ENCODE results near the gene IGF2BP2.

- TF ChIP-seq EZH2 (IDR thresholded peaks at IDR 0.05; ENCODE audit: borderline replicate concordance, low read depth, low read length, poor library complexity, severe bottlenecking), result no peak
- TF ChIP-seq, protein P1, sequence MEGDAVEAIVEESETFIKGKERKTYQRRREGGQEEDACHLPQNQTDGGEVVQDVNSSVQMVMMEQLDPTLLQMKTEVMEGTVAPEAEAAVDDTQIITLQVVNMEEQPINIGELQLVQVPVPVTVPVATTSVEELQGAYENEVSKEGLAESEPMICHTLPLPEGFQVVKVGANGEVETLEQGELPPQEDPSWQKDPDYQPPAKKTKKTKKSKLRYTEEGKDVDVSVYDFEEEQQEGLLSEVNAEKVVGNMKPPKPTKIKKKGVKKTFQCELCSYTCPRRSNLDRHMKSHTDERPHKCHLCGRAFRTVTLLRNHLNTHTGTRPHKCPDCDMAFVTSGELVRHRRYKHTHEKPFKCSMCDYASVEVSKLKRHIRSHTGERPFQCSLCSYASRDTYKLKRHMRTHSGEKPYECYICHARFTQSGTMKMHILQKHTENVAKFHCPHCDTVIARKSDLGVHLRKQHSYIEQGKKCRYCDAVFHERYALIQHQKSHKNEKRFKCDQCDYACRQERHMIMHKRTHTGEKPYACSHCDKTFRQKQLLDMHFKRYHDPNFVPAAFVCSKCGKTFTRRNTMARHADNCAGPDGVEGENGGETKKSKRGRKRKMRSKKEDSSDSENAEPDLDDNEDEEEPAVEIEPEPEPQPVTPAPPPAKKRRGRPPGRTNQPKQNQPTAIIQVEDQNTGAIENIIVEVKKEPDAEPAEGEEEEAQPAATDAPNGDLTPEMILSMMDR (conservative IDR thresholded peaks at IDR 0.05; ENCODE audit: low read depth, low read length), result no peak
These were observed 185.1 kb downstream of the IGF2BP2 start for GRCh38 chr3:185639632-185640206.

Measured in A673 (cell line).